SJCRH30 (cell line): ENCODE results near the gene ZNF764. TPM values are rescaled to one million over a fixed set of nuclear protein-coding genes. Genes with fewer than 3 reads are reported as not detected.

ENCODE experiments used
- DNase-seq, 2 experiments: peaks; one replicate each; pipeline ENCODE4 v3.0.0-alpha.2; 2015 to 2020
- H3K27ac ChIP-seq: fragments of 250-450 bp; sonication (Bioruptor Pico); 2 replicates; pipeline ENCODE4 v1.5.1; 2020; ENCODE audit warnings: mild to moderate bottlenecking, moderate library complexity
- H3K27me3 ChIP-seq: fragments of 250-450 bp; sonication (Bioruptor Pico); 2 replicates; pipeline ENCODE4 v1.5.1; 2020; ENCODE audit warnings: mild to moderate bottlenecking, moderate library complexity
- H3K36me3 ChIP-seq: fragments of 250-450 bp; sonication (Bioruptor Pico); 2 replicates; pipeline ENCODE4 v1.5.1; 2020; ENCODE audit warnings: mild to moderate bottlenecking, moderate library complexity
- H3K4me1 ChIP-seq: fragments of 250-450 bp; sonication (Bioruptor Pico); 2 replicates; pipeline ENCODE4 v1.5.1; 2020; ENCODE audit warnings: mild to moderate bottlenecking, moderate library complexity
- H3K4me3 ChIP-seq: fragments of 250-450 bp; sonication (Bioruptor Pico); 2 replicates; pipeline ENCODE4 v1.5.1; 2020; ENCODE audit warnings: mild to moderate bottlenecking, moderate library complexity
- H3K9me3 ChIP-seq: fragments of 250-450 bp; sonication (Bioruptor Pico); replicated peaks from 2 replicates; pipeline ENCODE4 v1.5.1; 2020; ENCODE audit warnings: mild to moderate bottlenecking, moderate library complexity
- total RNA-seq: library from RNA; depleted of rRNA; stranded (reverse); fragments of >200 nt; shearing (Covaris generic); gene quantifications from 2 replicates; pipeline ENCODE4 v1.2.3, GENCODE V29; 2014; rRNA removed

The ZNF764 gene
- total RNA-seq, 1 experiment from 2014 or later: 10.7 TPM

DNA sequence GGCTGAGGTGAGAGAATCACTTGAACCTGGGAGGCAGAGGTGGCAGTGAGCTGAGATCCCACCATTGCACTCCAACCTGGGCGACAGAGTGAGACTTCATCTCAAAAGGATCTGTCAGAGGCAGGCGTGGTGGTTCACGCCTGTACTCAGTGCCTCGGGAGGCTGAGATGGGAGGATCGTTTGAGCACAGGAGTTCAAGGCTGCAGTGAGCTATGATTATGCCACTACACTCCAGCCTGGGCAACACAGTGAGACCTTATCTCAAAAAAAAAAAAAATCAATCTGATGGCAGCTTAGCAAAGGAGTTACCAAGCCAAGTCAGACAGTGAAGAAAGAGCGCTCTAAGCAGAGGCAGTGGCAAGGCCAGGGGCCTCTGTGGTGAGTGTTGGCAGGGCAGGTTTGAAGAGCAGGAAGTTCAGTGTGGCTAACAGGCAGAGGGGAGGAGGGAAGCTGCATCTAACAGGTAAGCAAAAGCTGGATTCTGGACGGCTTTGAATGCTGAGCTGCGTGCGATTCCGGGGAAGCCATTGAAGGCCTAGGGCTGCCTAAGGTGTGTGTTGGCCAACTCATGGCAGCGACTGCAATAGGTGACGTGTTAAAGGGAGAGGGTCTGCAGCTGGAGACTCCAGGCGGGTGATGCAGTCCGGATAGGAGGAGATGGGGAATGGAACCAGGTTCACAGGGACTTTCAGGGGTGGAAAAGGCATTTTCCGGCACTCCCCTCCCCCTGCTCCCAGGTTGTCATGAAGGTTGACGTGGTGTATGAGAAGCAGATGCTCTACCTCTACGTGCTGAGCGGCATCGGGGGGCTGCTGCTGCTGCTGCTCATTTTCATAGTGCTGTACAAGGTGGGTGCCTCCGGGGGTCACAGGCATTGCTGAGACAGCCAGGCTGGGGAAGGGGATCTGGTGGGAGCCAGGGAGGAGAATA lies 38.8 kb downstream of the ZNF764 start:
- H3K27me3 ChIP-seq: no peaks in the 10 kb centered on the region; the same call in 1 of the 2 replicates
- no peak overlapping the region for H3K27ac ChIP-seq
- no peaks in the 10 kb centered on the region for H3K36me3 ChIP-seq
- H3K4me1 ChIP-seq: no peaks in the 10 kb centered on the region
- no peaks in the 10 kb centered on the region for H3K9me3 ChIP-seq
- DNase-seq: no peak
- H3K4me3 ChIP-seq: no peak overlapping the region

DNA sequence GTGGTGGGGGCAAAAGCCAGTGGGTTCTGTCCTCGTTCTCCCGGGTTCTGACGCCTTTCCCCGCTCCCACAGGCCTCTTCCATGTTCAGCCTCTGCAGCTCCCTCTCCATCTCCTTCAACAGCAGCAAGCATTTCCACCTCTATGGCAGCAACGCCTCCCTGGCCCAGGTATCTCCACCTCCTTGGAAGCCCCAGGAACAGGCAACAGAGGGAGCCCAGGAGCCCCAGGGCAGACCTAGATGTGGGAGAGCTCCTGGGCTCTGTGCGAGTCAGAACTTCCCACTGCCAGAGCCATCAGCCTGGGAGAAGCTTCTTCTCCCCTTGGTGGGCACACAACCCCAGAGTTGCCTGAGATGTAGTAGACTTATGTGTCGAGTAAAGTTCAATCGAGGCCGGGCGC lies 39.6 kb downstream of the ZNF764 start:
- no peak overlapping the region for H3K27ac ChIP-seq
- H3K9me3 ChIP-seq: no peaks in the 10 kb centered on the region
- H3K27me3 ChIP-seq: no peaks in the 10 kb centered on the region; the same call in 1 of the 2 replicates
- H3K36me3 ChIP-seq: no peaks in the 10 kb centered on the region
- H3K4me3 ChIP-seq: no peak overlapping the region
- no peak for DNase-seq
- no peaks in the 10 kb centered on the region for H3K4me1 ChIP-seq

DNA sequence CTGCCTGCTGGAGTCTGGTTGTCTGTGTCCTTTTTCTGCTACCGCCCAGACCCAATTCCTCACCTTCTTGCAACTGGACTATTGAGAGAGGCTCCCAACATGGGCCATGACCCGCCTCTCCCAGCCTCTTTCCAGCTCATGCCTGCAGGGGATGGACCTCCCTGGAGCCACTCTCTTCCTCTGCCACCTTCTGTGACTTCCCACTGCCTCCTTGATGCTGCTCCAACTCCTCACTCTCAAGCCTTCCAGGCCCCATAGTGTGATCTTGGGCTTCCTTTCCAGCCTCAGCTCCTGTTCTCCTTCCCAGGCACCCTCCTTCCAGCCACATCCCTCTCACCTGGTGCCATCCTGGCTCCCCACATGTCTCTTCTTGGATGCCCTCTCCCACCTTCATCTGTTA lies 42.9 kb downstream of the ZNF764 start:
- no peak for DNase-seq
- Histone ChIP-seq H3K9me3 (no peaks in the 10 kb centered on the region), H3K4me1 (no peaks in the 10 kb centered on the region), H3K36me3 (no peaks in the 10 kb centered on the region), H3K27ac (no peak overlapping the region), H3K27me3 (peaks cover 3% of the 10 kb centered on the region; the same call in 1 of the 2 replicates), H3K4me3 (no peak overlapping the region)

DNA sequence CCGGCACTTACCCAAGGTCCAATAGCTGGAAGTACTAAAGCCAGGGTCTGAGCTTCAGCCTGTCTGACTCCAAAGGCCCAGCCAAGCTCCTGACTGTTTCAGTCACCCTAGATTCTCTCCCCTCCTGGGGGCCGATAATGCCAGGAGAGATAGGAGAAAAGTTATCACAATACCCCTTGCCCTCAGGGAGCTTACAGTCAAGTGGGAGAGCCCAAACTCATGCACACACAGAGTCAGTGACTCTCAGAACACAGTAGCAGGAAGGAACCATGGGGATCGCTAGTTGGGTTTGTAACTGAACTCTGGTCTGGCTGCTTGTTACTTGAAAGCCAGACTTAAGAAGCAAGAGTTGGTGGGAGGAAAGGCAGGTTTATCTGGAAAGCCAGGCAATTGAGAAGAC lies 46.7 kb downstream of the ZNF764 start:
- H3K9me3 ChIP-seq: no peaks in the 10 kb centered on the region
- H3K27ac ChIP-seq: no peak overlapping the region
- no peak for DNase-seq
- no peaks in the 10 kb centered on the region for H3K36me3 ChIP-seq
- no peak overlapping the region for H3K4me3 ChIP-seq
- peaks cover 3% of the 10 kb centered on the region; the same call in 1 of the 2 replicates for H3K27me3 ChIP-seq
- no peaks in the 10 kb centered on the region for H3K4me1 ChIP-seq

DNA sequence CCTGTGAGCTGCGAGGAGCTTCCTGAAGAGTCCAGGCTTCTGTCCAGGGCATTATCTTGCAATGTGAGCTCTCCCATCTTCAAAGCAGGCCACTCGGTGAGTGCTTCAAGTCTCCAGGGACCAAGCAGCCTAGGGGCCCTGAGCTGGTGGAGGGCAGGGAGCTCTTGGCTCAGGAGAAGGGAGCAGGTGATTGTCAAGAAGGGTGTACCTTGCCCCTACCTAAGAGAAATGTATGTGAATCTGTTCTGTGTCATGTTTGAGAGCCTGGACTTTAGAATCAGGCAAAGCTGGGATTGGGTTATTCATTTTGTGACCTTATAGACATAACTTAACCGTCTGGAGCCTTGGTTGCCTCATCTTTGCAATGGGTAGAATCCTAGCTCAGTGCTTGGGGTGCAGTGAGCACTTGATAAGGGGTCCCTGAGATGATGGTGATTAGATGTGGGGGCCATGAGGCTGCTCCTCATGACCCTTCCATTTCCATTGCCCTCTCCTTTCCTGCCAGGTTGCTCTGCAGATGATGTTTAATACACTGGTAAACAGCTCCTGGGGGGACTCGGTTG lies 47.7 kb downstream of the ZNF764 start:
- DNase-seq: no peak
- H3K27me3 ChIP-seq: peaks cover 3% of the 10 kb centered on the region; the same call in 1 of the 2 replicates
- no peaks in the 10 kb centered on the region for H3K9me3 ChIP-seq
- no peaks in the 10 kb centered on the region for H3K36me3 ChIP-seq
- no peaks in the 10 kb centered on the region for H3K4me1 ChIP-seq
- no peak overlapping the region for H3K27ac ChIP-seq
- H3K4me3 ChIP-seq: no peak overlapping the region

DNA sequence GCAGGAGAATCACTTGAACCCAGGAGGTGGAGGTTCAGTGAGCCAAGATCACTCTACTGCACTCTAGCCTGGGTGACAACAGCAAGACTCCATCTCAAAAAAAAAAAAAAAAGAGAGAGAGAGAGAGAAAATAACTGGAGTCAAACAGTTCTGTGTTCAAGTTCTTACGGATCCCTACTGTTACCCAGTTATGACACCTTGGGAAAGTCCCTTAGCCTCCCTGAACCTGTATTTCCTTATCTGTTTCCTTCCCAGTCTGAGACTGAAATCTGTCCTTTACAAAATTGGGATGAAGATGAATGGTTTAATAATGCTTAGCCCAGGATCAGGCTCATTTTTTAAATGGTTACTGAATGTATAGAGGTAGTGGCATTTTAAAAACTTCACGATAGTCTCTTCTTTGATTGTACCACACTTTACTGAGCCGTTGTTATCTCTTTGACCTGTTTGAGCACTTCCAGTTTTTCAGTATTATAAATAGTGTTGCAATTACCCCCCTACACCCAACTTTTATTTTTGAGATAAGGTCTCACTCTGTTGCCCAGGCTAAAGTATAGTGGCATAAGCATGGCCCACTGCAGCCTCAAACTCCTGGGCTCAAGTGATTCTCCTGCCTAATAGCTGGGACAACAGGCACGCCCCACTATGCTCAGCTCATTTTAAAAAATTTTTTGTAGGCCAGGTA lies 49.0 kb downstream of the ZNF764 start:
- no peak for DNase-seq
- no peaks in the 10 kb centered on the region for H3K36me3 ChIP-seq
- no peak overlapping the region for H3K4me3 ChIP-seq
- H3K27me3 ChIP-seq: peaks cover 3% of the 10 kb centered on the region; the same call in 1 of the 2 replicates
- no peak overlapping the region for H3K27ac ChIP-seq
- no peaks in the 10 kb centered on the region for H3K4me1 ChIP-seq
- H3K9me3 ChIP-seq: no peaks in the 10 kb centered on the region

Other genes starting within 250 kb of the ZNF764 start
- 52.2 and 52.3 TPM in 2 replicates for gene CD2BP2, start 203.1 kb downstream of the ZNF764 start, total RNA-seq
- gene TBC1D10B, start 187.9 kb downstream of the ZNF764 start, total RNA-seq: 33.7 and 36.0 TPM in 2 replicates
- 10.8 and 13.1 TPM in 2 replicates for gene MYL11, start 183.6 kb downstream of the ZNF764 start, total RNA-seq
- gene SEPTIN1, start 175.8 kb downstream of the ZNF764 start, total RNA-seq: 0.23 and 0.45 TPM in 2 replicates
- gene ZNF48, start 163.0 kb downstream of the ZNF764 start, total RNA-seq: 9.3 and 10.1 TPM in 2 replicates
- 10.4 and 14.0 TPM in 2 replicates for gene ZNF771, start 150.8 kb downstream of the ZNF764 start, total RNA-seq
- gene DCTPP1, start 128.3 kb downstream of the ZNF764 start, total RNA-seq: 80.0 and 88.5 TPM in 2 replicates
- 18.2 and 22.9 TPM in 2 replicates for gene SEPHS2, start 112.5 kb downstream of the ZNF764 start, total RNA-seq
- gene ITGAL, start 85.6 kb downstream of the ZNF764 start, total RNA-seq: not detected in 2 replicates
- 59.7 and 62.5 TPM in 2 replicates for gene ZNF768, start 31.8 kb downstream of the ZNF764 start, total RNA-seq
- 11.2 and 12.0 TPM in 2 replicates for gene ZNF747, start 23.5 kb downstream of the ZNF764 start, total RNA-seq
- gene ZNF688, start 13.3 kb upstream of the ZNF764 start, total RNA-seq: 4.2 and 4.3 TPM in 2 replicates
- gene ZNF785, start 27.3 kb upstream of the ZNF764 start, total RNA-seq: 13.1 and 18.2 TPM in 2 replicates
- 15.6 and 16.4 TPM in 2 replicates for gene ZNF689, start 52.0 kb upstream of the ZNF764 start, total RNA-seq
- gene PRR14, start 92.6 kb upstream of the ZNF764 start, total RNA-seq: 10.5 and 12.7 TPM in 2 replicates
- gene FBRS, start 100.1 kb upstream of the ZNF764 start, total RNA-seq: 17.6 and 21.1 TPM in 2 replicates
- gene SRCAP, start 140.8 kb upstream of the ZNF764 start, total RNA-seq: 19.3 and 22.0 TPM in 2 replicates
- 26.3 and 26.4 TPM in 2 replicates for gene PHKG2, start 190.1 kb upstream of the ZNF764 start, total RNA-seq
- gene CFAP119, start 203.7 kb upstream of the ZNF764 start, total RNA-seq: 4.1 and 4.2 TPM in 2 replicates
- gene RNF40, start 203.9 kb upstream of the ZNF764 start, total RNA-seq: 120 and 124 TPM in 2 replicates
- 28.6 and 29.8 TPM in 2 replicates for gene ZNF629, start 228.8 kb upstream of the ZNF764 start, total RNA-seq